HL-60 (cell line): ENCODE measurements around the gene EPB41L2.

ENCODE experiments used
- DNase-seq, 2 experiments: peaks; one replicate each; pipeline ENCODE4 v3.0.0-alpha.2; 2010 to 2020; ENCODE audit warnings: low read depth in 1 of 2, low spot score in 1 of 2
- H3K27ac ChIP-seq: fragments of 250-450 bp; sonication (Bioruptor Pico); replicated peaks from 2 replicates; pipeline ENCODE4 v1.5.1; 2020; ENCODE audit warnings: mild to moderate bottlenecking, moderate library complexity
- H3K27me3 ChIP-seq: fragments of 250-450 bp; sonication (Bioruptor Pico); 2 replicates; pipeline ENCODE4 v1.5.1; 2021; ENCODE audit warnings: mild to moderate bottlenecking, moderate library complexity; ENCODE audit not compliant: insufficient read depth, poor library complexity, severe bottlenecking
- H3K4me3 ChIP-seq: replicated peaks from 2 replicates; pipeline ENCODE4 v1.5.1; 2011; ENCODE audit warnings: mild to moderate bottlenecking, control low read depth, low read length; ENCODE audit not compliant: insufficient read depth
- CTCF ChIP-seq: IDR thresholded peaks from one replicate; pipeline ENCODE4 v1.5.1; 2011; ENCODE audit warnings: low read length, control low read depth, inconsistent platforms; ENCODE audit not compliant: insufficient read depth
- GABPA ChIP-seq: IDR thresholded peaks from 2 replicates; pipeline ENCODE4 v1.6.1; 2012; ENCODE audit warnings: low read depth
- POLR2AphosphoS5 ChIP-seq: IDR thresholded peaks from 2 replicates; pipeline ENCODE4 v1.6.1; 2012; ENCODE audit warnings: low read depth
- REST ChIP-seq: IDR thresholded peaks from 2 replicates; pipeline ENCODE4 v1.6.1; 2012; ENCODE audit warnings: low read depth; ENCODE audit not compliant: insufficient replicate concordance
- SPI1 ChIP-seq: IDR thresholded peaks from 2 replicates; pipeline ENCODE4 v1.6.1; 2012; ENCODE audit warnings: low read depth, mild to moderate bottlenecking, borderline replicate concordance

Gene EPB41L2

GRCh38 chr6:130864344-130864743, 198.7 kb downstream of the EPB41L2 start:
- no peak for DNase-seq
- Histone ChIP-seq H3K4me3 (no peak overlapping the region), H3K27ac (no peak overlapping the region), H3K27me3 (no peaks in the 10 kb centered on the region)
- no peak for TF ChIP-seq REST
- TF ChIP-seq SPI1, result no peak
- no peak for TF ChIP-seq GABPA
- TF ChIP-seq CTCF, result no peak
- no peak for TF ChIP-seq POLR2AphosphoS5

- Histone ChIP-seq H3K4me3 (no peak overlapping the region), H3K27me3 (no peaks in the 10 kb centered on the region), H3K27ac (no peak overlapping the region)
- no peak for DNase-seq
- TF ChIP-seq REST, result no peak
- TF ChIP-seq POLR2AphosphoS5, result no peak
- no peak for TF ChIP-seq GABPA
- no peak for TF ChIP-seq SPI1
- TF ChIP-seq CTCF, result no peak
Measured at GRCh38 chr6:130863415-130864230, 199.4 kb downstream of the EPB41L2 start.

- Histone ChIP-seq H3K27me3 (no peaks in the 10 kb centered on the region), H3K4me3 (no peak overlapping the region), H3K27ac (no peak overlapping the region)
- no peak for TF ChIP-seq REST
- no peak for TF ChIP-seq SPI1
- no peak for TF ChIP-seq CTCF
- TF ChIP-seq GABPA, result no peak
- no peak for TF ChIP-seq POLR2AphosphoS5
- no peak for DNase-seq
Measured at GRCh38 chr6:130862370-130862769, 200.7 kb downstream of the EPB41L2 start.
